HG02938 (cell line): ENCODE results near the gene NR2F1.

Experiments used
- ATAC-seq: cut with Tn5 transposase; IDR thresholded peaks from one replicate; pipeline ENCODE4 v1.9.1; 2021; ENCODE audit warnings: mild to moderate bottlenecking, moderate library complexity; ENCODE audit not compliant: unreplicated experiment

NR2F1 gene

DNA sequence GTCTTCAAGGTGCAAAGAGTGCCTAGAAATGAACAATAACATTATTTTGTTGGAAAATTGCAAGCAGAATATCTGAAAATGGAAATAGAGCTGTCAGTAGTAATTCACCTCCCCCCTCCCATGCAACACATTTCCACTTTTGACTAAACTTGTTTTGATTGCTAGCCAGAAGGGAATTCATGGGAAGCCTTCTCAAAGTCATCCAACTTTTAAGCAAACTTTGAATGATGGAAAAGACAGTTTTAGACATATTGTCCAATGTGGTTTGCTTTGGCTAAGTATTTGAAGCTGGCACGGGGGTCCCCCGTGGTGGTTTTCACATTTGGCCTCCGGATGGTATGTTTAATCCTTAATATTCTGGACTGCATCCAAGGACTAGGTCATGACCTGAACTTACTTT is 7.5 kb downstream of the NR2F1 start:
- ATAC-seq, result no peak

DNA sequence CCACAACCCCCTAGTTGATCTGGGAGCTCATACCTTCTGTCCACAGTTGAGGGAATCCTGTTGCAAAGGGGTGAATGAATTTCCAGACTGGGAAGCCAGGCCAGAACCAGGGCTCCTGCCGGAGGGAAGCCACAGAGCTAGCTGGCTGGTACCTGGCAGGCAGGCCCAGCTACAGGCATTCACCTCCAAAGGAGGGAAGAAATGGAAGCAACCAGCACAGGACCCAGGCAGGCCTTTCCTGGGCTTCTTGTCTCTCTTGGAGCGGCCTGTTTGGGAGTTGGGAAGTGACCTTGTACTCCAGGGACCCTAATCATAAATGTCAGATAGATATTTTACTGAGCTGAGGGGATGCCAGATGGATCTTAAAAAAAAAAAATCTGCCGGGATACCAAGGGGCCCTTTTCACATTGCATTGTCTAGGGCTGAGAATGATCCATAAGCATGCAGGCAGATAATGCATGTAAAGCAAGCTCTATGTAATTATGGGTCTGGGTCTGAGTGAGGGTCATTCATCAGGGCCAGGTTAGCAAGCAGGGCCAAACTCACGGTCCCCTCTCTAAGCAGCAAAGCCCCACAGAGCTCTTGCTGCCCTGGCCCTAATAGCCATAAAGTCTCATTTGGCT is 8.4 kb downstream of the NR2F1 start:
- no peak for ATAC-seq

GRCh38 chr5:93592883-93593282 is 9.9 kb downstream of the NR2F1 start:
- no peak for ATAC-seq

DNA sequence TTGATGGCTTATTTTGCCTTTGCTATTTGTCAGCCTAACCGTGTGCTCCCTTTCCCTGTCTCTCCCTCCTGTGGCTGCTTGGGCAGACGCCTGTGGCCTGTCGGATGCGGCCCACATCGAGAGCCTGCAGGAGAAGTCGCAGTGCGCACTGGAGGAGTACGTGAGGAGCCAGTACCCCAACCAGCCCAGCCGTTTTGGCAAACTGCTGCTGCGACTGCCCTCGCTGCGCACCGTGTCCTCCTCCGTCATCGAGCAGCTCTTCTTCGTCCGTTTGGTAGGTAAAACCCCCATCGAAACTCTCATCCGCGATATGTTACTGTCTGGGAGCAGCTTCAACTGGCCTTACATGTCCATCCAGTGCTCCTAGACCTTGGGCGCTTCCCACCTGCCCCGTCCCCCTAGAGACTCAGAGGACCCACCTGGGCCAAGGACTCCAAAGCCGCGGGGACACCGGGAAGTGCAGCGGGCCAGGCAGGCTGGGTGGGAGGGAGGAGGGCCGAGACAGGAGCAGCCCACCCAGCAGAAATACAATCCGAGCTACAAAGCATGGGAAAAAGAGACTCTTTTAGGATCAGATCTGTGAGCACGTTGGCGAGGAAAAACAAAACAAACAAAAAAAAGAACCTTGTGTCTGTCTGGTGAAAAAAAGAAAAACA is 10.6 kb downstream of the NR2F1 start:
- ATAC-seq, result no peak

- ATAC-seq, result no peak
These were observed 11.8 kb downstream of the NR2F1 start for GRCh38 chr5:93594591-93595419.

DNA sequence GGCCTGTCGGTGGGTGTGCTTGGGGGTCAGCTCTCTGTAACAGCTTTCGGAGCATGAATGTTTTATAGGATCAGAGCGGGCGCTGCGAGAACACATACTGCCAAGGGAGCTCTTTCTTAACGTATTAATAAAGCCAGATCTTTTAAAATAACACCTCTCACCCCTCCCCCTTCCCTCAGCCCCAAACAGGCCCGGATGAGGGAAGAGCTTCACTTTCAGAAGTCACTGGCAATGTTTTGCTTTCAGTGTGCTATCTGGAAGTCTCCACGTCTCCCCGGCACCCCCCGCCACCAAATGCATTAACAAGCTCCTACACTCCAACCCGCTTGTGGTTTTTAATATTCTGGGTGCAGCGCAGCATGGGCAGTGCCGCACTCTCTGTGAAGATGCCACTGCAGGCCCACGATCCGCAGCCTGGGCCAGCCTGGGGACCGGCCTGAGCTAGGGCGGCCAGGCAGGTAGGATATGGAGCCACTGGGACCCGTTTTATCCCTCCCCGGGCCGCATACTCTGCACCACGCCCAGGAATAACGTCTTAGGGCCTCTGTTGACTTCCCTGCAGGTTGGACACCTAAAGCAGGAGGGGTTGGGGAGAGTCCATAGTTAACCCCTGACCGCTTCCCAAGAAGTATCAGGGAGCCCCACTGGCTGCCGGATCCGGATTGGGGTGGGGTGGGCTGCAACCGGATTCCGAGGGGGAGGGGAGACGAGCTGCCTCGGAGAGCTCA is 12.6 kb downstream of the NR2F1 start:
- ATAC-seq, result no peak

DNA sequence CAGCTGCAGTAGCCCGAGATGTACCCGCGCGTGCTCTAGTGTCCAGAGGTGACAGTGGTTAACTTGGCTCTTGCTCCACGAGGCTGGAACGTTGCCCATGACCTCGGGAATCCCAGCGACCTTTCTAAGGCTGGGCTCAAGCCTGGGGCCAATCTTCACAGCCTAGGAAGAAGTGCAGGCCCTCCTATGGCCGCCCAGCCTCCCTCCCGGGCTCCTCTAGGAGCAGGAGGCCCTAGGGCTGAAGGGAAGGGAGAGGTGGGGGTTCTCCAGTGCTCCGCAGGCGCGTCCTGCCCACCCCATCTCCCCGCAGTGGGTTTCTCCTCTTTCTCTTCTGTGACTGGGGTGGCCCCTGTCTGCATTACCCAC is 13.3 kb downstream of the NR2F1 start:
- ATAC-seq, result no peak

- no peak for ATAC-seq
These were observed 13.9 kb downstream of the NR2F1 start for GRCh38 chr5:93596676-93597490.

DNA sequence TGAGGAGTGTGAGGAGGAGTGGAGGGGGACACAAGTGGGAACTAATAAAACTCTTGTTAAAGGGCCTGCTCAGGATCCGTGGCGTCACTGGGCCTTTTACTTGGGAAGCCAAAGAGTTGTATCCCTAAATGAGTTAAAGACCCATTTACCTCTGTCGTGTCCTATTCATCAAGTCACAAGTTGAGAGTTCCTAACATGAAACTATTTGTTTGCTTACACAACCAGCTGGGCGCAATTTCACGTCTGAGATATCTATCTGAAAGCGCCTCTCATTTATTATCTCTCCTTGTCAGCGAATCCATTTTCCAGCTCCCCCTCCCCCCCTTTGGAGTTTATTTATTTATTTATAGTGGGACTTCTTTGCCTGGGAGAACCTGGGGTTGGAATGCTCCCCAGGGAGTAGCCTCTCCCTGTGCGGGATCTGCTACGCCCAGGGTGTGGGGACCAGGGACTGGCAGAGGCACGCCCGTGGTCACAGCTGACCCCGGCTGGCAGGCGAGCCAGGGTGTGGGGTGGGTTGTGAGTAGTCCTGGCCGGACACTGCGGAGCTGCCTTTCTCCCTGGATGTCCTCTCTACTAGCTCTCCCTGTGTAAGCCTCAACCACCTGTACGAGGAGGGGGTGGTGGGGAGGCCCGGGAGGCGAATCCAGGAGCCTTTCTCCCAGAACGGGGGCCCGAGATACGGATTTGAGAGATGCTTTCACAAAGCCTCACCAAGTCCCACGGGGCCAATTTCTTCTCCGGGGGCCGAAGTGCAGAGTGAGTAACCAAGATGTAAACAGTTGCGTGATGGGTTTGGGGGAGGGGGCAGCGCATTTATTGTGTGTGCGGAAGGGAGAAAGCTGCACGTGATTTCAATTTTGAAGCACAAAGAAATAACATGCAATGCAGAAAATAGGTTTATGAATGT is 15.3 kb downstream of the NR2F1 start:
- ATAC-seq, result no peak

DNA sequence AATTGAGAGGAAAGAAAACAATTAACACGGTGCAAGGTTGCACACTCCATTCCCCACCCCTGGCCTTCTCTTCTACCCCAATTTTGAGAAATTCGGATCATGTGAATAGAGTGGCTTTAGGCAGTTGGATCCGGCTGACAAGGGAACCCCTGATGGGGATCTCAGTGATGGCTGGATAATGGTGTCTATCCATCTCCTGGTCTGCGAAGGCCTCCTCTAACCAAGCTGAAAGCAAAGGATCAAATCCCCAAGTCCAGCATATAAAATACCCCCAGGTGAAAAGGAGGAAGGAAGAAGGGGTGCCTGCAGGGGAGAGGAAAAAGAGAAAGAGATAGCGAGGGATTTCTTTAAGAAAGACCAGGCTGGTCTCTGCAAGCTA is 16.0 kb downstream of the NR2F1 start:
- ATAC-seq, result no peak

DNA sequence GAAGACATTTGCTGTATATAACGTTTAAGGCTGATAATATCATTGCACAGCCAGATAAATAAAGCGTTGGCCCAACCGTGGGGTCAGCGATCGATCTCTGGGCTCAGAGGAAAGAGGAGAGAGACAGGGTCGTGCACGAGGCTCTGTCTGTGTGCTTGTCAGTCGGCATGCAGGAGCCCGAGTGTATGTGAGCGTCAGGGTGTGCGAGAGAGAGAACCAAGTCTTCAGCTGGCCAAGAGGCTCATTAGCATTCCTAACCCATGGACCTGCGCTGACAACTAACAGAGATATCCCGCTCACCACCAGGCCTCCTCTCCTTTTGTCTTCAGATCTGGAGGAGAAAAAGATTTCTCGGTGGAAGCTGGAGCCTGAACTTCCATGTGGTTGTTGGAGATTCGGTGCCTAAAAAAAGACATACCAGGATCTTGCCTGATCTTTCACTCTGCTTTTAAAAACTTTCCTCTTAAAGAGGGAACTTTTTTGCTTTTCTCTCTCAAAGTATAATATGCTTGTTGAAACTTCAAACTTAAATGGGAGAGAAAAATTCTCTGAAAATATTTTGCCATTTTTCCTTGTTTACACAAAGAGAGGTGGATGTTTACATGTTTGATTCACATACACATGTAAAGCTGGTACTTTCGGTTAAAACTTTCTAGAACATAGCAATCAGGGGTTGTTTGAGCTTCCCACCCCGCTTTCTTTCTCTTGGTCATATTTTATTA is 16.5 kb downstream of the NR2F1 start:
- ATAC-seq, result no peak

DNA sequence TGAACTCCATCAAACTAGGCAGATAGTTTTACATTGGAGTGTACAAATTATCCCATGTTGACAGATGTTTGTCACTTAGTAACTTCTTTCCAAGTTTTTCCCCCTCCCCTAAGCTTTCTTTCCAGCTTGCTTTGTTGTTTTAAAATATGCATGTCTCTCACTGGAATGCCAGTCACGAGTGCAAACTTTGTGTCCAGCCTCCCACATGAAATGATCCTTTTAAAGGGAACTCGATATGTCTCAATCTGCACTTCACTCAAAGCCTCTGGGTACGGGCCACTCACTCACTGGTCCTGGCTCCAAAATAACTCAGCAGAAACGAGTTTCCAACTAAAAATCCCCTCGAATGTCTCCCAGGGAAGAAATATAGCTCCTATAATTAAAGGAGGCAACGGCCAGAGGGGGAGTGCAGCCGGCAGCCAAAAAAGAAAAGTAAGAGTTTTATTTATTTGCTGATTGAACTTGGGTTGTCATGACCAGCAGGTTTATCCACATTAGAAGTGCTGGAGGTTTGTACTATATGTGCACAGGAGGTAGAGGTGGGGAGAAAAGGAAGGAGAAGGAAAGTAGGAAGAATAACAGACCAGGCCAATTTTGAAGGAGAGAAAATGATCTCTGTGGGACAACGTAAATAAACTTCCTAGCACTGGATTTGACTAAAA is 17.5 kb downstream of the NR2F1 start:
- no peak for ATAC-seq

- ATAC-seq, result no peak
These were observed 18.2 kb downstream of the NR2F1 start for GRCh38 chr5:93601071-93601801.

DNA sequence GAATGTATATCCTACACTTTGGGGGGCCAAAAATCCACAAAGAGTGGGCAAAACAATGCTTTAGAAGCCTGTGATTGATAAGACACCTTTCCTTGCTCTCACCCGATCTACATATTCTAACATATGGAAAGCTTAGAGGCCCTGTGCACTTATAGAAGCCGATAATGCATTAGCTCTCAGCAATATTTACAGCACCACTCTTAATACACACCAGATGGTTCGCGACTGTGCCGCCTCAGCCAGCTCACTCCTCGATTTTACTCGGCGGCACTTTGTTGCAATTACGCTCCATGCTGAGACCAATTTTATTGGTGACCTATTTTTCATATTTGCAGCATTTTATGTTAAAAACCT is 18.8 kb downstream of the NR2F1 start:
- no peak for ATAC-seq

GRCh38 chr5:93602241-93603077 is 19.4 kb downstream of the NR2F1 start:
- ATAC-seq, result no peak

GRCh38 chr5:93603078-93603792 is 20.2 kb downstream of the NR2F1 start:
- no peak for ATAC-seq
